ENCODE results near the gene KCNJ12.

DNA sequence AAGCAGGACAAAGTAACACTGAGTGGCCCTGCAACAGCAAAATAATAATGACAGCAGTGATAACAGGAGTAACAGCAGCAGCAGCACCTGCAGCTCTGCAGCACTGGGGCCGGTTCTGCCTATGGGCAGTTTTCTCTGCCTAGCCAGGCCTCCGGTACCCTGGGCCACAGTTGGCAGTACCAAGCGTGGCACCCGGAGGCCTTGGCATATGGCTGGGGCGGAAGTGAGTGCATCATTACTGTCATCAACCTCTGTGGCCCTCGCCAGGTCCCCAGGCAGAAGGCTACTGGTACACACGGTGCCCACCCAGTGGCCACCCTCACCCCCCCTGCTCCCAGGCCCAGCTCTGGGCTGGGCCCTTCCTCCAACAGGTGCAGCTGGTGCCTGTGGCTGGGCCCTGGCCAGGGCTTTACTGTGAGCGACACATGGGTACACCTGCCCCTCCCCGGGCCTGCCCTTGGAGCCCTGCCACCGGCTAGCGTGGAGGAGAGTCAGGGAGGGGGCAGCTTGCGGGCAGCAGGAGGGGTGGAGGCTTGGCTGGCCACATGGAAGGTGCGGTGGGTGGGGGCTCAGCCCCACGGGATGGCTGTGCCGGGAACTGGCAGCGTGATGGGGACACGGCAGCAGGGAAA is 3.0 kb downstream of the KCNJ12 start:
- TF ChIP-seq POLR2A (IDR thresholded peaks at IDR 0.05), result no peak
- TF ChIP-seq, protein P1, sequence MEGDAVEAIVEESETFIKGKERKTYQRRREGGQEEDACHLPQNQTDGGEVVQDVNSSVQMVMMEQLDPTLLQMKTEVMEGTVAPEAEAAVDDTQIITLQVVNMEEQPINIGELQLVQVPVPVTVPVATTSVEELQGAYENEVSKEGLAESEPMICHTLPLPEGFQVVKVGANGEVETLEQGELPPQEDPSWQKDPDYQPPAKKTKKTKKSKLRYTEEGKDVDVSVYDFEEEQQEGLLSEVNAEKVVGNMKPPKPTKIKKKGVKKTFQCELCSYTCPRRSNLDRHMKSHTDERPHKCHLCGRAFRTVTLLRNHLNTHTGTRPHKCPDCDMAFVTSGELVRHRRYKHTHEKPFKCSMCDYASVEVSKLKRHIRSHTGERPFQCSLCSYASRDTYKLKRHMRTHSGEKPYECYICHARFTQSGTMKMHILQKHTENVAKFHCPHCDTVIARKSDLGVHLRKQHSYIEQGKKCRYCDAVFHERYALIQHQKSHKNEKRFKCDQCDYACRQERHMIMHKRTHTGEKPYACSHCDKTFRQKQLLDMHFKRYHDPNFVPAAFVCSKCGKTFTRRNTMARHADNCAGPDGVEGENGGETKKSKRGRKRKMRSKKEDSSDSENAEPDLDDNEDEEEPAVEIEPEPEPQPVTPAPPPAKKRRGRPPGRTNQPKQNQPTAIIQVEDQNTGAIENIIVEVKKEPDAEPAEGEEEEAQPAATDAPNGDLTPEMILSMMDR (IDR thresholded peaks at IDR 0.05 in 4 of 5, conservative IDR thresholded peaks at IDR 0.05 in 1 of 5), result no peak

Data from gastrocnemius medialis (tissue), 4 donors.